Measurements from ENCODE around the gene STEAP1. TPM values are rescaled to one million over a fixed set of nuclear protein-coding genes. Genes with fewer than 3 reads are reported as not detected.
"Not testable (repeated sequence)": the region's sequence is repeated elsewhere in the genome, so short reads cannot be mapped to it uniquely, and the experiment has no call there.

Gene STEAP1
- total RNA-seq, 5 donors from 2014 or later (not counting 1 experiment from before 2014, with no cell fraction given), result 0.19 TPM; not detected in 4

- CTCF ChIA-PET, H3K9me3 Mint-ChIP-seq: not testable (repeated sequence)
Measured at GRCh38 chr7:90147079-90147960, 6.9 kb upstream of the STEAP1 start.

GRCh38 chr7:90149428-90149827, 4.8 kb upstream of the STEAP1 start:
- H3K9me3 Mint-ChIP-seq; H3K4me1 ChIP-seq (ENCODE audit: control insufficient read depth in 1 of 2, extremely low read depth in 1 of 2, insufficient read depth in 2 of 2, low read length in 2 of 2); H3K4me1 Mint-ChIP-seq; H3K36me3 ChIP-seq (ENCODE audit: control insufficient read depth in 2 of 2, extremely low read depth in 1 of 2, insufficient read depth in 1 of 2, low read length in 1 of 2); POLR2A ChIA-PET; ATAC-seq (replicated peaks in 1 of 4); H3K27ac Mint-ChIP-seq; H3K9me3 ChIP-seq; H3K27ac ChIP-seq (ENCODE audit: low read length); H3K4me3 ChIP-seq (ENCODE audit: control insufficient read depth in 1 of 2, extremely low read depth in 1 of 2, low read length in 1 of 2); H3K36me3 Mint-ChIP-seq; H3K27me3 ChIP-seq (replicated peaks in 1 of 2; ENCODE audit: control insufficient read depth in 2 of 2, extremely low read depth in 1 of 2, insufficient read depth in 2 of 2, low read length in 1 of 2); H3K4me3 Mint-ChIP-seq: not testable (repeated sequence)
- CTCF ChIA-PET, result interaction anchor here in 1 of 2 donors (1.0 kb wide), 1 partner anchor 278 kb away, joined by 3 read pairs; no protein-coding TSS in a partner anchor
- peak in 2 of 35 experiments; percentile 6 to 9 for DNase-seq
- H3K27me3 Mint-ChIP-seq, result peaks cover 9 to 11% of the 10 kb centered on the region in 2 donors

More at GRCh38 chr7:90147079-90147960, 6.9 kb upstream of the STEAP1 start:
- DNase-seq; H3K4me1 Mint-ChIP-seq; H3K36me3 ChIP-seq (ENCODE audit: control insufficient read depth in 2 of 2, extremely low read depth in 1 of 2, insufficient read depth in 1 of 2, low read length in 1 of 2); H3K27me3 ChIP-seq (replicated peaks in 1 of 2; ENCODE audit: control insufficient read depth in 2 of 2, extremely low read depth in 1 of 2, insufficient read depth in 2 of 2, low read length in 1 of 2); H3K4me1 ChIP-seq (ENCODE audit: control insufficient read depth in 1 of 2, extremely low read depth in 1 of 2, insufficient read depth in 2 of 2, low read length in 2 of 2); H3K9me3 ChIP-seq; H3K36me3 Mint-ChIP-seq; H3K27ac ChIP-seq (ENCODE audit: low read length); H3K4me3 Mint-ChIP-seq; POLR2A ChIA-PET; H3K27ac Mint-ChIP-seq; H3K4me3 ChIP-seq (ENCODE audit: control insufficient read depth in 1 of 2, extremely low read depth in 1 of 2, low read length in 1 of 2): not testable (repeated sequence)
- peaks cover 2 to 13% of the 10 kb centered on the region in 2 donors for H3K27me3 Mint-ChIP-seq
- peak in 1 of 4 experiments; percentile 17 for ATAC-seq (replicated peaks in 1 of 4)
- 100% methylated on average over 3 of the region's 14 CpGs for WGBS (ENCODE audit: insufficient coverage)

GRCh38 chr7:90151884-90152283, 2.4 kb upstream of the STEAP1 start:
- not testable (repeated sequence) for H3K4me3 Mint-ChIP-seq; H3K4me1 Mint-ChIP-seq; ATAC-seq (replicated peaks in 1 of 4); H3K4me1 ChIP-seq (ENCODE audit: control insufficient read depth in 1 of 2, extremely low read depth in 1 of 2, insufficient read depth in 2 of 2, low read length in 2 of 2); H3K36me3 ChIP-seq (ENCODE audit: control insufficient read depth in 2 of 2, extremely low read depth in 1 of 2, insufficient read depth in 1 of 2, low read length in 1 of 2); H3K9me3 Mint-ChIP-seq; DNase-seq; H3K9me3 ChIP-seq; H3K27ac ChIP-seq (ENCODE audit: low read length); H3K36me3 Mint-ChIP-seq; H3K4me3 ChIP-seq (ENCODE audit: control insufficient read depth in 1 of 2, extremely low read depth in 1 of 2, low read length in 1 of 2); H3K27me3 ChIP-seq (replicated peaks in 1 of 2; ENCODE audit: control insufficient read depth in 2 of 2, extremely low read depth in 1 of 2, insufficient read depth in 2 of 2, low read length in 1 of 2); H3K27ac Mint-ChIP-seq
- CTCF ChIA-PET, result interaction anchor here (0.6 to 3.2 kb wide), 5 partner anchors 32 to 276 kb away, joined by 3 to 69 read pairs (median 4); no protein-coding TSS in a partner anchor
- POLR2A ChIA-PET, result interaction anchor here in 1 of 2 donors (0.7 kb wide), 1 partner anchor 670 kb away, joined by 3 read pairs; no protein-coding TSS in a partner anchor
- no CpG with 5 or more reads among the region's 3 CpGs for WGBS (ENCODE audit: insufficient coverage)
- H3K27me3 Mint-ChIP-seq, result peaks cover 14 to 17% of the 10 kb centered on the region in 2 donors

- H3K4me3 Mint-ChIP-seq; H3K36me3 ChIP-seq (ENCODE audit: control insufficient read depth in 2 of 2, extremely low read depth in 1 of 2, insufficient read depth in 1 of 2, low read length in 1 of 2); H3K36me3 Mint-ChIP-seq; ATAC-seq (replicated peaks in 1 of 4); H3K9me3 Mint-ChIP-seq; H3K27ac Mint-ChIP-seq; H3K9me3 ChIP-seq; H3K27ac ChIP-seq (ENCODE audit: low read length); H3K4me1 Mint-ChIP-seq; H3K4me1 ChIP-seq (ENCODE audit: control insufficient read depth in 1 of 2, extremely low read depth in 1 of 2, insufficient read depth in 2 of 2, low read length in 2 of 2); H3K4me3 ChIP-seq (ENCODE audit: control insufficient read depth in 1 of 2, extremely low read depth in 1 of 2, low read length in 1 of 2); H3K27me3 ChIP-seq (replicated peaks in 1 of 2; ENCODE audit: control insufficient read depth in 2 of 2, extremely low read depth in 1 of 2, insufficient read depth in 2 of 2, low read length in 1 of 2): not testable (repeated sequence)
- ChIA-PET POLR2A (interaction anchor here (0.7 kb wide), 2 partner anchors 267 to 669 kb away, joined by 3 to 11 read pairs; no protein-coding TSS in a partner anchor), CTCF (interaction anchor here (0.6 to 3.2 kb wide), 12 partner anchors 14 to 1780 kb away, joined by 3 to 69 read pairs (median 4); no protein-coding TSS in a partner anchor)
- no CpG with 5 or more reads among the region's 9 CpGs for WGBS (ENCODE audit: insufficient coverage)
- peaks cover 18 to 21% of the 10 kb centered on the region in 2 donors for H3K27me3 Mint-ChIP-seq
- peak in 3 of 35 experiments; percentile 8 to 47 (median 9) for DNase-seq
Measured at GRCh38 chr7:90152642-90153253, 1.5 kb upstream of the STEAP1 start.

GRCh38 chr7:90155206-90155605, 937 bp downstream of the STEAP1 start:
- WGBS (ENCODE audit: insufficient coverage), result no CpG with 5 or more reads among the region's 4 CpGs
- no peak for DNase-seq
- H3K27me3 Mint-ChIP-seq, result peaks cover 18 to 25% of the 10 kb centered on the region in 2 donors

GRCh38 chr7:90157331-90157730, 3.1 kb downstream of the STEAP1 start:
- WGBS (ENCODE audit: insufficient coverage), result no CpG with 5 or more reads among the region's 2 CpGs
- H3K27me3 Mint-ChIP-seq, result peaks cover 18 to 26% of the 10 kb centered on the region in 2 donors
- H3K36me3 ChIP-seq (ENCODE audit: control insufficient read depth in 2 of 2, extremely low read depth in 1 of 2, insufficient read depth in 1 of 2, low read length in 1 of 2); H3K4me3 Mint-ChIP-seq; H3K27ac ChIP-seq (ENCODE audit: low read length); H3K4me1 Mint-ChIP-seq; H3K36me3 Mint-ChIP-seq; H3K4me3 ChIP-seq (ENCODE audit: control insufficient read depth in 1 of 2, extremely low read depth in 1 of 2, low read length in 1 of 2); DNase-seq; CTCF ChIA-PET; POLR2A ChIA-PET; H3K9me3 ChIP-seq; H3K4me1 ChIP-seq (ENCODE audit: control insufficient read depth in 1 of 2, extremely low read depth in 1 of 2, insufficient read depth in 2 of 2, low read length in 2 of 2); ATAC-seq (replicated peaks in 1 of 4); H3K27me3 ChIP-seq (replicated peaks in 1 of 2; ENCODE audit: control insufficient read depth in 2 of 2, extremely low read depth in 1 of 2, insufficient read depth in 2 of 2, low read length in 1 of 2); H3K9me3 Mint-ChIP-seq; H3K27ac Mint-ChIP-seq: not testable (repeated sequence)

More at GRCh38 chr7:90155206-90155605, 937 bp downstream of the STEAP1 start:
- no peak overlapping the region for H3K27ac ChIP-seq (ENCODE audit: low read length)
- H3K36me3 Mint-ChIP-seq, result no peaks in the 10 kb centered on the region
- H3K4me1 Mint-ChIP-seq, result peaks cover 4 to 5% (median 4%) of the 10 kb centered on the region in 3 donors
- no peaks in the 10 kb centered on the region for H3K9me3 Mint-ChIP-seq
- peaks cover 0 to 8% of the 10 kb centered on the region in 2 experiments for H3K27me3 ChIP-seq (replicated peaks in 1 of 2; ENCODE audit: control insufficient read depth in 2 of 2, extremely low read depth in 1 of 2, insufficient read depth in 2 of 2, low read length in 1 of 2)
- H3K4me3 Mint-ChIP-seq, result peak overlapping the region in 1 of 3 donors; percentile 68
- H3K4me1 ChIP-seq (ENCODE audit: control insufficient read depth in 1 of 2, extremely low read depth in 1 of 2, insufficient read depth in 2 of 2, low read length in 2 of 2), result peaks cover 2 to 9% of the 10 kb centered on the region in 2 experiments
- no peak overlapping the region for H3K27ac Mint-ChIP-seq
- ChIA-PET CTCF (interaction anchor here (1.0 to 3.2 kb wide), 3 partner anchors 273 kb away, joined by 5 to 69 read pairs (median 30); no protein-coding TSS in a partner anchor), POLR2A (no interaction called here)
- no peaks in the 10 kb centered on the region for H3K9me3 ChIP-seq
- no peak overlapping the region for H3K4me3 ChIP-seq (ENCODE audit: control insufficient read depth in 1 of 2, extremely low read depth in 1 of 2, low read length in 1 of 2)
- no peaks in the 10 kb centered on the region for H3K36me3 ChIP-seq (ENCODE audit: control insufficient read depth in 2 of 2, extremely low read depth in 1 of 2, insufficient read depth in 1 of 2, low read length in 1 of 2)
- no peak for ATAC-seq (replicated peaks in 1 of 4)
